Adrenal gland (tissue), 19 donors: ENCODE results near the gene CDH15. TPM values are rescaled to one million over a fixed set of nuclear protein-coding genes. Genes with fewer than 3 reads are reported as not detected.
A peak's percentile ranks its signal among the peaks of the same experiment; 100 is the strongest.

Experiments used
- DNase-seq, 7 donors: peaks; one replicate each; pipeline ENCODE4 v3.0.0-alpha.2; 2019 to 2020
- H3K27ac ChIP-seq, 5 donors: fragments of 200-600 bp; sonication (generic) in 4 of 5; 1 replicate in 3 of 5; 2 replicates in 2 of 5; pipeline versions ENCODE4 v1.5.1 to v1.8.0; 2016 to 2020; ENCODE audit warnings: mild to moderate bottlenecking in 1 of 5
- H3K27me3 ChIP-seq: fragments of 200-600 bp; 2 replicates; pipeline ENCODE4 v1.8.0; 2021
- H3K36me3 ChIP-seq, 2 donors: fragments of 200-600 bp; replicated peaks in 1 of 2; 1 replicate in 1 of 2; 2 replicates in 1 of 2; pipeline versions ENCODE4 v1.5.1 to v1.8.0; 2018 to 2022
- H3K4me1 ChIP-seq, 2 donors: fragments of 200-600 bp; replicated peaks in 1 of 2; 1 replicate in 1 of 2; 2 replicates in 1 of 2; pipeline versions ENCODE4 v1.5.1 to v1.8.0; 2018 to 2021
- H3K4me3 ChIP-seq, 4 donors: fragments of 200-600 bp; sonication (generic) in 3 of 4; one replicate each; pipeline ENCODE4 v1.5.1; 2016 to 2018
- H3K9me3 ChIP-seq, 3 donors: fragments of 200-600 bp; sonication (generic) in 1 of 3; replicated peaks in 1 of 3; 1 replicate in 2 of 3; 2 replicates in 1 of 3; pipeline versions ENCODE4 v1.5.1 to v1.8.0; 2016 to 2021
- POLR2A ChIP-seq, 2 donors: fragments of 450-650 bp; IDR thresholded peaks; one replicate each; pipeline ENCODE4 v1.6.1; 2017; ENCODE audit warnings: antibody characterized with exemption in 2 of 2, mild to moderate bottlenecking in 2 of 2, moderate library complexity in 1 of 2
- WGBS, 4 donors: extraction: QIAGEN DNeasy Blood & Tissue Kit in 2 of 4; methylation state at CpG; one replicate each; pipeline versions ENCODE4 v1.1.5 to v1.1.7; 2013 to 2017; 5-methylcytosine and 5-hydroxymethylcytosine counted together
- intact Hi-C, 2 donors: fragments of 100-400 bp; cut with DNase I; formaldehyde crosslinking; loops; one replicate each; pipeline versions ENCODE4 v1.14.1 to v1.15.0; 2022 to 2023
- long read RNA-seq, 10 donors: library from polyadenylated mRNA in 3 of 10; unstranded in 2 of 10; stranded (forward) in 1 of 10; transcript quantifications; one replicate each; pipeline ENCODE4 v2.0.0 and lab custom pipeline, GENCODE V29; 2021 to 2026
- polyA plus RNA-seq, 3 donors: library from polyadenylated mRNA; stranded (reverse); fragments of 200-250 nt in 2 of 3; fragments of 350-450 nt in 1 of 3; fragmentation: Illumina TruSeq in 1 of 3; extraction: RNeasy Lipid Tissue Mini Kit (QIAGEN cat#74804) in 1 of 3; gene quantifications; one replicate each; pipeline ENCODE4 v1.2.3, GENCODE V29; 2013 to 2014
- total RNA-seq, 9 donors: library from RNA; depleted of rRNA in 4 of 9; stranded (reverse); fragments of >200 nt in 4 of 9; fragments of 120-200 nt in 1 of 9; fragmentation: NEBNext Ultra II Directional in 1 of 9; extraction: Animal tissue kit (Norgen Biotek cat#: 25700) in 1 of 9; gene quantifications; one replicate each; pipeline versions ENCODE4 v1.1.0 to v1.2.4, GENCODE V29; 2013 to 2023
- TF ChIP-seq, protein P1 (sequence below), 6 experiments: fragments of 450-650 bp in 4 of 6; fragments of 200-600 bp in 2 of 6; sonication (generic) in 1 of 6; IDR thresholded peaks; 1 replicate in 5 of 6; 2 replicates in 1 of 6; pipeline versions ENCODE4 v1.5.1 to v1.8.0; 2016 to 2021; ENCODE audit warnings: antibody characterized with exemption in 6 of 6, mild to moderate bottlenecking in 2 of 6, moderate library complexity in 1 of 6
- donor health status: healthy with polysubstance abuse.
- donor health status: Bipolar disorder and iron deficiency.
- donor health status: DM: yes; HTN: yes; CAD: no.
- donor health status: DM: no; HTN: no; CAD: no.
- donor health status: DM: no; HTN: no; CAD: no.
- donor health status: DM: yes; HTN: yes; CAD: no.

The CDH15 gene, protein sequence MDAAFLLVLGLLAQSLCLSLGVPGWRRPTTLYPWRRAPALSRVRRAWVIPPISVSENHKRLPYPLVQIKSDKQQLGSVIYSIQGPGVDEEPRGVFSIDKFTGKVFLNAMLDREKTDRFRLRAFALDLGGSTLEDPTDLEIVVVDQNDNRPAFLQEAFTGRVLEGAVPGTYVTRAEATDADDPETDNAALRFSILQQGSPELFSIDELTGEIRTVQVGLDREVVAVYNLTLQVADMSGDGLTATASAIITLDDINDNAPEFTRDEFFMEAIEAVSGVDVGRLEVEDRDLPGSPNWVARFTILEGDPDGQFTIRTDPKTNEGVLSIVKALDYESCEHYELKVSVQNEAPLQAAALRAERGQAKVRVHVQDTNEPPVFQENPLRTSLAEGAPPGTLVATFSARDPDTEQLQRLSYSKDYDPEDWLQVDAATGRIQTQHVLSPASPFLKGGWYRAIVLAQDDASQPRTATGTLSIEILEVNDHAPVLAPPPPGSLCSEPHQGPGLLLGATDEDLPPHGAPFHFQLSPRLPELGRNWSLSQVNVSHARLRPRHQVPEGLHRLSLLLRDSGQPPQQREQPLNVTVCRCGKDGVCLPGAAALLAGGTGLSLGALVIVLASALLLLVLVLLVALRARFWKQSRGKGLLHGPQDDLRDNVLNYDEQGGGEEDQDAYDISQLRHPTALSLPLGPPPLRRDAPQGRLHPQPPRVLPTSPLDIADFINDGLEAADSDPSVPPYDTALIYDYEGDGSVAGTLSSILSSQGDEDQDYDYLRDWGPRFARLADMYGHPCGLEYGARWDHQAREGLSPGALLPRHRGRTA
- under 1 TPM in 8 of 9 donors, not detected in 1; 0.08 to 0.32 (median 0.17) TPM for total RNA-seq
- under 1 TPM; 0.05 to 0.17 (median 0.08) TPM for polyA plus RNA-seq
- long read RNA-seq, donor 1, result 0 reads
- long read RNA-seq, donor 2, result 0 reads
- long read RNA-seq, donor 3, result 0 reads
- long read RNA-seq, donor 4, result 0 reads
- long read RNA-seq, donor 5, result 0 reads
- long read RNA-seq, donor 6, partial matches to known transcripts, result 1 of 1 reads
- long read RNA-seq, donor 6, other reads (novel, unspliced or antisense), result 0 of 1 reads
- long read RNA-seq, donor 7, result 0 reads
- long read RNA-seq, donor 8, result 0 reads
- long read RNA-seq, donor 9, result 0 reads
- long read RNA-seq, donor 10, result 0 reads

DNA sequence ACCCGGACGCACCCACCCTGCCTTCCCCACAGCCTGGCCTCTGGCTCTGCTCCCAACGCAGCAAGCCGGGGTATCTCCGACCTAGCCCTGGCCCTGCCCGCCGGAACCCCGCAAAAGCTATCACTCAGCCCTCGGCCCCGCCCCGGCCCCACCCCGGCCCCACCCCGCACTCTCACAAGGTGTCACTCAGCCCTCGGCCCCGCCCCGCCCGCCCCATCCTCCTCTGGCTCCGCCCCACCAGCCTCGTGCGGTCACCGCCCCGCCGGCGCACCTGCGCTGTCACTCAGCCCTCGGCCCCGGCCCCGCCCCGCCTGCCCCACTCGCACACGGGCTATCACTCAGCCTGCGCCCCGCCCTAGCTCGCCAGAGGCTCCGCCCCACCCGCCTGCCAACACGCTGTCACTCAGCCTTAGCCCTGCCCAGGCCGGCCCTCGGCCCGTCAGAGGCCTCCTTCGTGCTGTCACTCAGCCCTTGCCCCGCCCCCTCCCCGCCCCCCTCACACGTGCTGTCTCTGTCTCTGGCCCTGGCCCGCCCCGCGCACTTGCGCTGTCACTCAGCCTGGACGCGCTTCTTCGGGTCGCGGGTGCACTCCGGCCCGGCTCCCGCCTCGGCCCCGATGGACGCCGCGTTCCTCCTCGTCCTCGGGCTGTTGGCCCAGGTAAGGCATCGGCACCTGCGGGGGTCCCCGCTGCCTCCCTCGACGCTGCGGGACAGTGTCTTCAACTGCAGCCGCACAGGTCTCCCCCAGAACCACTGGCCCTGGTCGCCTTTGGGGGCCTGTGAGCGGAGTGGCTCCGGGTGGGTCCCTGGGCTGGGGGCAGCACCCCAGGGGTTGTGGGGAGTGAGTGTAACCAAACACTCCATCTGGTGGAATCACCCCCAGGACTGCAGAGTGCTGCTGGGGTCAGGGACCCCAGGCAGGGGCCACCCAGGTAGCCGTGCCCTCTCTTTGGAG, at the start of gene CDH15:
Gene CDH15 (plus strand): TSS at position 533 of the 955 bp plus-strand sequence. CDS start 84 bp downstream, at position 617.
- Histone ChIP-seq H3K9me3 (no peaks in the 10 kb centered on the region), H3K36me3 (no peaks in the 10 kb centered on the region), H3K4me1 (peaks cover 6 to 14% of the 10 kb centered on the region in 2 donors), H3K27ac (no peak within 1 kb of the TSS), H3K4me3 (peak within 1 kb of the TSS in 1 of 4 donors; percentile 28), H3K27me3 (peaks cover 9% of the 10 kb centered on the region)
- WGBS, 4 donors, result 0 to 30% (median 7%) methylated on average over 8 to 74 of the region's 74 CpGs
- peak; percentile 91 to 95 (median 93) for DNase-seq
- TF ChIP-seq, protein P1, sequence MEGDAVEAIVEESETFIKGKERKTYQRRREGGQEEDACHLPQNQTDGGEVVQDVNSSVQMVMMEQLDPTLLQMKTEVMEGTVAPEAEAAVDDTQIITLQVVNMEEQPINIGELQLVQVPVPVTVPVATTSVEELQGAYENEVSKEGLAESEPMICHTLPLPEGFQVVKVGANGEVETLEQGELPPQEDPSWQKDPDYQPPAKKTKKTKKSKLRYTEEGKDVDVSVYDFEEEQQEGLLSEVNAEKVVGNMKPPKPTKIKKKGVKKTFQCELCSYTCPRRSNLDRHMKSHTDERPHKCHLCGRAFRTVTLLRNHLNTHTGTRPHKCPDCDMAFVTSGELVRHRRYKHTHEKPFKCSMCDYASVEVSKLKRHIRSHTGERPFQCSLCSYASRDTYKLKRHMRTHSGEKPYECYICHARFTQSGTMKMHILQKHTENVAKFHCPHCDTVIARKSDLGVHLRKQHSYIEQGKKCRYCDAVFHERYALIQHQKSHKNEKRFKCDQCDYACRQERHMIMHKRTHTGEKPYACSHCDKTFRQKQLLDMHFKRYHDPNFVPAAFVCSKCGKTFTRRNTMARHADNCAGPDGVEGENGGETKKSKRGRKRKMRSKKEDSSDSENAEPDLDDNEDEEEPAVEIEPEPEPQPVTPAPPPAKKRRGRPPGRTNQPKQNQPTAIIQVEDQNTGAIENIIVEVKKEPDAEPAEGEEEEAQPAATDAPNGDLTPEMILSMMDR (IDR thresholded peaks at IDR 0.05), result no peak
- no peak for TF ChIP-seq POLR2A (IDR thresholded peaks at IDR 0.05)
- intact Hi-C loops, result no loop called here

DNA sequence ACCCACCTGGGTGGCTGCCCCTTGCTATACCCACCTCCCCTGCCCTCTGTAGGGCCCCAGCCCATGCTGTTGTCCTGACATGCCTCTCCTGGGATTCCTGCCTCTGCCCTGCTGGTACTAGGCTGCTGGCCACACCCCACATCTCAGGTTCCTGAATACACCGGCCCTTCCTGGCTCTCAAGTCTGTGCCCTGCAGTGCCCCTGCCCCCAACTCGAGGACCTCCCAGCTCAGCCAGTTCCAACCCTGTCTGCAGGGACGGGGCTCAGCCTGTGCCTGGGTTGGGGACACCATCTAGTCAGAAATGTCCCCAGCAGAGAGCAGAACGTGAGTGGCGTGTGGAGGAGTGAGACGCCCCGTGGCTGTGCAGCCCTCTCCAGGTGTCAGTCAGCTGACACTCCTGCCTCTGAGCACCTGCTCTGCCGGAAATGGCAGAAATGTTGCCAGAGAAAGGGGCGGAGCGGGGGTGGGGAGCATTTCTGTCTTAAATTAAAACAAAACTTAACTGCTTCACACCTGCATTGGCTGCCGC, 49.2 kb upstream of the CDH15 start:
- peaks cover 0 to 13% of the 10 kb centered on the region in 2 donors for H3K36me3 ChIP-seq
- DNase-seq, result peak in 1 of 7 donors; percentile 8
- 89 to 91% (median 90%) methylated on average over 8 to 11 of the region's 11 CpGs for WGBS, 4 donors
- no peaks in the 10 kb centered on the region for H3K27me3 ChIP-seq
- H3K4me1 ChIP-seq, result peaks cover 16 to 25% of the 10 kb centered on the region in 2 donors
- intact Hi-C loops, result no loop called here
- H3K27ac ChIP-seq, result peak overlapping the region in 2 of 5 donors; percentile 88 to 91
- TF ChIP-seq, protein P1 (IDR thresholded peaks at IDR 0.05), result no peak
- no peak for TF ChIP-seq POLR2A (IDR thresholded peaks at IDR 0.05)
- H3K4me3 ChIP-seq, result no peak overlapping the region
- no peaks in the 10 kb centered on the region for H3K9me3 ChIP-seq

DNA sequence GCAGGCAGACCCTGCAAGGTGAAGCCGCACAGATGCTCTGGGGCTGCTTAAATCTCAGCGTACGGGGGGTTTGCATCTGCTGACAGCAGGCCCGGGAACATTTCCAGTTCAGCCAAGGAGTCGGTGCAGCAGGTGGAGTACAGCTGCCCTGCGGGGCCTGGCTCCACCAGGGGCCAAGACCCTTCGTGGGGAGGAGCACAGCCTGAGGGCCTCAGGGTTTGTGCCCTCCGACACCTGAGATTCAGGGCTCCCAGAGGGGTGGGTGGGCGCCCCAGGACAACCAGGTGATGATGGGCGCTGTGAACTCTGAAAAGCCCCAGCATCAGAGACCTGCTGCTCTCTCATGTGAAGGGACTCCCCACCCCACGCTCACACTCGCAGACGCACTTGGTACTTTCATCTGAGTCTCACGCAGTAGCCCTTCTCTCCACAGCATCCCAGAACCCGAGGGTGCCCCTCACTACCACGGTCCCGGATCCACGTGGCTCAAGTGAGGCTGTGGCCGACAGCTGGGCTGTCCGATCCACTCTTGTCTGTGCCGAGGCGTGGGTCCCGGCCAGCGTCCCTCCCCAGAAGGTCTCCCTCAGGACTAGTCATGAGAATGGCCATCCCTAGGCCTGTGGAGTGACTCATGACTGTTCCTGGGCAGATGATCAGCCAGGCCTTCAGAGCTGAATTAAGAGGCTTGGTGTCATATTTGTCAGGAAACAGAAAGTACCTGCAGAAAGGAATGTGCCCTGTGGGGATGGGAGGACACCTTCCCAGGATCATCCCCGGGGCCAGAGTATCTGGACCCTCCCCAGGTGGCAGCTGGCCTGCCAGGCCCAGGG, 48.3 kb upstream of the CDH15 start:
- 75 to 86% (median 82%) methylated on average over 22 to 25 of the region's 25 CpGs for WGBS, 4 donors
- Histone ChIP-seq H3K36me3 (peaks cover 0 to 10% of the 10 kb centered on the region in 2 donors), H3K9me3 (no peaks in the 10 kb centered on the region), H3K4me1 (peaks cover 13 to 23% of the 10 kb centered on the region in 2 donors), H3K27ac (peak overlapping the region in 2 of 5 donors; percentile 49 to 88), H3K4me3 (no peak overlapping the region), H3K27me3 (no peaks in the 10 kb centered on the region)
- peak in 4 of 7 donors; percentile 47 to 72 (median 60) for DNase-seq
- intact Hi-C loops, result no loop called here
- TF ChIP-seq, protein P1 (IDR thresholded peaks at IDR 0.05), result no peak
- no peak for TF ChIP-seq POLR2A (IDR thresholded peaks at IDR 0.05)
